ENCODE measurements around the gene CD59.
"Not testable (repeated sequence)": the region's sequence is repeated elsewhere in the genome, so short reads cannot be mapped to it uniquely, and the experiment has no call there.

The CD59 gene

GRCh38 chr11:33661526-33661925 lies 74.7 kb downstream of the CD59 start:
- H3K4me1 ChIP-seq (ENCODE audit: control insufficient read depth, insufficient read depth, low read length, poor library complexity, severe bottlenecking); H3K9me3 ChIP-seq (ENCODE audit: control insufficient read depth, low read length); DNase-seq; H3K27ac ChIP-seq (ENCODE audit: insufficient read depth, low read length, poor library complexity, severe bottlenecking); H3K36me3 ChIP-seq (ENCODE audit: control insufficient read depth, insufficient read depth, low read length); H3K4me3 ChIP-seq (ENCODE audit: insufficient read depth, low read depth, low read length, poor library complexity, severe bottlenecking); H3K27me3 ChIP-seq (replicated peaks; ENCODE audit: control insufficient read depth, insufficient read depth, low read length, poor library complexity, severe bottlenecking): not testable (repeated sequence)

- H3K4me1 ChIP-seq (ENCODE audit: control insufficient read depth, insufficient read depth, low read length, poor library complexity, severe bottlenecking), result no peaks in the 10 kb centered on the region
- no peaks in the 10 kb centered on the region for H3K9me3 ChIP-seq (ENCODE audit: control insufficient read depth, low read length)
- H3K4me3 ChIP-seq (ENCODE audit: insufficient read depth, low read depth, low read length, poor library complexity, severe bottlenecking), result no peak overlapping the region
- H3K27ac ChIP-seq (ENCODE audit: insufficient read depth, low read length, poor library complexity, severe bottlenecking), result no peak overlapping the region
- no peaks in the 10 kb centered on the region for H3K27me3 ChIP-seq (replicated peaks; ENCODE audit: control insufficient read depth, insufficient read depth, low read length, poor library complexity, severe bottlenecking)
- DNase-seq, result no peak
- no peaks in the 10 kb centered on the region for H3K36me3 ChIP-seq (ENCODE audit: control insufficient read depth, insufficient read depth, low read length)
Measured at GRCh38 chr11:33660962-33661361, 75.3 kb downstream of the CD59 start.

GRCh38 chr11:33659370-33660139 lies 76.7 kb downstream of the CD59 start:
- H3K4me1 ChIP-seq (ENCODE audit: control insufficient read depth, insufficient read depth, low read length, poor library complexity, severe bottlenecking), result no peaks in the 10 kb centered on the region
- no peaks in the 10 kb centered on the region for H3K36me3 ChIP-seq (ENCODE audit: control insufficient read depth, insufficient read depth, low read length)
- H3K27ac ChIP-seq (ENCODE audit: insufficient read depth, low read length, poor library complexity, severe bottlenecking), result no peak overlapping the region
- H3K27me3 ChIP-seq (replicated peaks; ENCODE audit: control insufficient read depth, insufficient read depth, low read length, poor library complexity, severe bottlenecking), result no peaks in the 10 kb centered on the region
- H3K9me3 ChIP-seq (ENCODE audit: control insufficient read depth, low read length), result no peaks in the 10 kb centered on the region
- DNase-seq, result no peak
- H3K4me3 ChIP-seq (ENCODE audit: insufficient read depth, low read depth, low read length, poor library complexity, severe bottlenecking), result no peak overlapping the region

GRCh38 chr11:33658195-33658900 lies 77.9 kb downstream of the CD59 start:
- no peaks in the 10 kb centered on the region for H3K4me1 ChIP-seq (ENCODE audit: control insufficient read depth, insufficient read depth, low read length, poor library complexity, severe bottlenecking)
- no peaks in the 10 kb centered on the region for H3K9me3 ChIP-seq (ENCODE audit: control insufficient read depth, low read length)
- no peaks in the 10 kb centered on the region for H3K36me3 ChIP-seq (ENCODE audit: control insufficient read depth, insufficient read depth, low read length)
- no peak overlapping the region for H3K27ac ChIP-seq (ENCODE audit: insufficient read depth, low read length, poor library complexity, severe bottlenecking)
- H3K4me3 ChIP-seq (ENCODE audit: insufficient read depth, low read depth, low read length, poor library complexity, severe bottlenecking), result no peak overlapping the region
- no peaks in the 10 kb centered on the region for H3K27me3 ChIP-seq (replicated peaks; ENCODE audit: control insufficient read depth, insufficient read depth, low read length, poor library complexity, severe bottlenecking)
- DNase-seq, result no peak

GRCh38 chr11:33657757-33658156 lies 78.5 kb downstream of the CD59 start:
- no peak for DNase-seq
- H3K4me3 ChIP-seq (ENCODE audit: insufficient read depth, low read depth, low read length, poor library complexity, severe bottlenecking), result no peak overlapping the region
- no peaks in the 10 kb centered on the region for H3K9me3 ChIP-seq (ENCODE audit: control insufficient read depth, low read length)
- H3K36me3 ChIP-seq (ENCODE audit: control insufficient read depth, insufficient read depth, low read length), result no peaks in the 10 kb centered on the region
- no peaks in the 10 kb centered on the region for H3K27me3 ChIP-seq (replicated peaks; ENCODE audit: control insufficient read depth, insufficient read depth, low read length, poor library complexity, severe bottlenecking)
- no peaks in the 10 kb centered on the region for H3K4me1 ChIP-seq (ENCODE audit: control insufficient read depth, insufficient read depth, low read length, poor library complexity, severe bottlenecking)
- no peak overlapping the region for H3K27ac ChIP-seq (ENCODE audit: insufficient read depth, low read length, poor library complexity, severe bottlenecking)

- Histone ChIP-seq H3K9me3 (ENCODE audit: control insufficient read depth, low read length) (no peaks in the 10 kb centered on the region), H3K4me3 (ENCODE audit: insufficient read depth, low read depth, low read length, poor library complexity, severe bottlenecking) (no peak overlapping the region), H3K36me3 (ENCODE audit: control insufficient read depth, insufficient read depth, low read length) (no peaks in the 10 kb centered on the region), H3K4me1 (ENCODE audit: control insufficient read depth, insufficient read depth, low read length, poor library complexity, severe bottlenecking) (no peaks in the 10 kb centered on the region), H3K27me3 (replicated peaks; ENCODE audit: control insufficient read depth, insufficient read depth, low read length, poor library complexity, severe bottlenecking) (no peaks in the 10 kb centered on the region), H3K27ac (ENCODE audit: insufficient read depth, low read length, poor library complexity, severe bottlenecking) (no peak overlapping the region)
- no peak for DNase-seq
Measured at GRCh38 chr11:33656768-33657167, 79.5 kb downstream of the CD59 start.

- Histone ChIP-seq H3K27ac (ENCODE audit: insufficient read depth, low read length, poor library complexity, severe bottlenecking) (no peak overlapping the region), H3K4me1 (ENCODE audit: control insufficient read depth, insufficient read depth, low read length, poor library complexity, severe bottlenecking) (no peaks in the 10 kb centered on the region)
Measured at GRCh38 chr11:33655842-33656600, 80.2 kb downstream of the CD59 start.

GRCh38 chr11:33654594-33654993 lies 81.6 kb downstream of the CD59 start:
- no peak overlapping the region for H3K4me3 ChIP-seq (ENCODE audit: insufficient read depth, low read depth, low read length, poor library complexity, severe bottlenecking)
- H3K4me1 ChIP-seq (ENCODE audit: control insufficient read depth, insufficient read depth, low read length, poor library complexity, severe bottlenecking), result no peaks in the 10 kb centered on the region
- no peaks in the 10 kb centered on the region for H3K9me3 ChIP-seq (ENCODE audit: control insufficient read depth, low read length)
- no peak for DNase-seq
- H3K27me3 ChIP-seq (replicated peaks; ENCODE audit: control insufficient read depth, insufficient read depth, low read length, poor library complexity, severe bottlenecking), result no peaks in the 10 kb centered on the region
- H3K27ac ChIP-seq (ENCODE audit: insufficient read depth, low read length, poor library complexity, severe bottlenecking), result no peak overlapping the region
- H3K36me3 ChIP-seq (ENCODE audit: control insufficient read depth, insufficient read depth, low read length), result no peaks in the 10 kb centered on the region

More at GRCh38 chr11:33655842-33656600, 80.2 kb downstream of the CD59 start:
- no peak for DNase-seq
- no peaks in the 10 kb centered on the region for H3K9me3 ChIP-seq (ENCODE audit: control insufficient read depth, low read length)
- no peak overlapping the region for H3K4me3 ChIP-seq (ENCODE audit: insufficient read depth, low read depth, low read length, poor library complexity, severe bottlenecking)
- no peaks in the 10 kb centered on the region for H3K27me3 ChIP-seq (replicated peaks; ENCODE audit: control insufficient read depth, insufficient read depth, low read length, poor library complexity, severe bottlenecking)
- H3K36me3 ChIP-seq (ENCODE audit: control insufficient read depth, insufficient read depth, low read length), result no peaks in the 10 kb centered on the region
